ENCODE measurements around the gene NT5DC1.

- no peak for TF ChIP-seq GATA3 (IDR thresholded peaks at IDR 0.05; ENCODE audit: low read depth, low read length)
- no peak for TF ChIP-seq GATA2 (IDR thresholded peaks at IDR 0.05; ENCODE audit: low read depth, low read length)
Observed at GRCh38 chr6:116221067-116221466, 120.4 kb downstream of the NT5DC1 start.

Data from SH-SY5Y (cell line).